A673 (cell line): ENCODE measurements around the gene CMIP. TPM values are rescaled to one million over a fixed set of nuclear protein-coding genes. Genes with fewer than 3 reads are reported as not detected.

Experiments
- BruUV-seq: library from RNA; stranded (reverse); fragments of 400-500 nt; replicated peaks from 2 replicates; lab custom pipeline; 2021; lab: Mats Ljungman, UMichigan
- CTCF ChIA-PET: fragments of 300-600 bp; sonication (Branson Sonifier 250); formaldehyde crosslinking; loops from one replicate; lab custom pipeline; 2022; ENCODE audit warnings: antibody characterized with exemption; lab: Charles Lee
- POLR2A ChIA-PET: fragments of 300-600 bp; sonication (Branson Sonifier 250); formaldehyde crosslinking; loops from one replicate; lab custom pipeline; 2022; ENCODE audit warnings: antibody characterized with exemption; ENCODE audit not compliant: low non-redundant PET; lab: Charles Lee
- DNase-seq: peaks from one replicate; pipeline ENCODE4 v3.0.0-alpha.2; 2015; ENCODE audit warnings: low spot score
- H3K27ac ChIP-seq: fragments of 200-600 bp; sonication (generic); 2 replicates; pipeline ENCODE4 v1.5.1; 2016; ENCODE audit warnings: mixed run types, low read depth, mild to moderate bottlenecking, mixed read lengths, antibody characterized with exemption, low read length; ENCODE audit not compliant: poor library complexity, severe bottlenecking
- H3K27me3 ChIP-seq: fragments of 200-600 bp; sonication (generic); replicated peaks from 2 replicates; pipeline ENCODE4 v1.6.1; 2017; ENCODE audit warnings: mixed run types, low read depth, mild to moderate bottlenecking, mixed read lengths, antibody characterized with exemption, low read length; ENCODE audit not compliant: insufficient read depth, poor library complexity
- H3K36me3 ChIP-seq: fragments of 200-600 bp; sonication (generic); 2 replicates; pipeline ENCODE4 v1.6.1; 2016; ENCODE audit warnings: mixed run types, mild to moderate bottlenecking, mixed read lengths, antibody characterized with exemption, low read length; ENCODE audit not compliant: insufficient read depth, poor library complexity, severe bottlenecking
- H3K4me1 ChIP-seq: fragments of 200-600 bp; sonication (generic); 2 replicates; pipeline ENCODE4 v1.6.1; 2017; ENCODE audit warnings: mixed run types, mild to moderate bottlenecking, mixed read lengths, antibody characterized with exemption, low read length; ENCODE audit not compliant: insufficient read depth, poor library complexity, severe bottlenecking
- H3K4me3 ChIP-seq: fragments of 200-600 bp; sonication (generic); 2 replicates; pipeline ENCODE4 v1.5.1; 2016; ENCODE audit warnings: low read depth, mixed run types, mild to moderate bottlenecking, mixed read lengths, low read length; ENCODE audit not compliant: poor library complexity, severe bottlenecking
- H3K9me3 ChIP-seq: fragments of 200-600 bp; sonication (generic); 2 replicates; pipeline ENCODE4 v1.6.1; 2016; ENCODE audit warnings: mixed run types, low read depth, mild to moderate bottlenecking, mixed read lengths, antibody characterized with exemption, low read length; ENCODE audit not compliant: poor library complexity, severe bottlenecking
- EZH2 ChIP-seq: fragments of 200-600 bp; sonication (generic); IDR thresholded peaks from 2 replicates; pipeline ENCODE4 v1.6.1; 2017; ENCODE audit warnings: borderline replicate concordance, low read depth, mild to moderate bottlenecking, mixed read lengths, antibody characterized with exemption, low read length; ENCODE audit not compliant: poor library complexity, severe bottlenecking
- intact Hi-C: fragments of 100-400 bp; cut with micrococcal nuclease; formaldehyde crosslinking; loops from one replicate; pipeline ENCODE4 v1.10.0; 2022; ENCODE audit not compliant: unreplicated experiment
- total RNA-seq: library from RNA; stranded (reverse); gene quantifications from 2 replicates; pipeline ENCODE4 v1.2.3, GENCODE V29; 2021
- TF ChIP-seq, protein P1 (sequence below): fragments of 300-800, 200-600 bp; sonication (generic); conservative IDR thresholded peaks from 2 replicates; pipeline ENCODE4 v1.5.1; 2017; ENCODE audit warnings: low read depth, mild to moderate bottlenecking, antibody characterized with exemption, low read length, moderate library complexity, mixed read lengths

CMIP gene
- total RNA-seq, 1 experiment from 2014 or later: 25.5 TPM

- ChIA-PET POLR2A (no interaction called here), CTCF (no interaction called here)
- H3K4me3 ChIP-seq: no peak overlapping the region
- DNase-seq: no peak
- H3K9me3 ChIP-seq: no peaks in the 10 kb centered on the region
- H3K27ac ChIP-seq: no peak overlapping the region
- BruUV-seq: no TSS peak
- H3K27me3 ChIP-seq: no peaks in the 10 kb centered on the region
- intact Hi-C loops: no loop called here
- TF ChIP-seq EZH2: no peak
- TF ChIP-seq, protein P1, sequence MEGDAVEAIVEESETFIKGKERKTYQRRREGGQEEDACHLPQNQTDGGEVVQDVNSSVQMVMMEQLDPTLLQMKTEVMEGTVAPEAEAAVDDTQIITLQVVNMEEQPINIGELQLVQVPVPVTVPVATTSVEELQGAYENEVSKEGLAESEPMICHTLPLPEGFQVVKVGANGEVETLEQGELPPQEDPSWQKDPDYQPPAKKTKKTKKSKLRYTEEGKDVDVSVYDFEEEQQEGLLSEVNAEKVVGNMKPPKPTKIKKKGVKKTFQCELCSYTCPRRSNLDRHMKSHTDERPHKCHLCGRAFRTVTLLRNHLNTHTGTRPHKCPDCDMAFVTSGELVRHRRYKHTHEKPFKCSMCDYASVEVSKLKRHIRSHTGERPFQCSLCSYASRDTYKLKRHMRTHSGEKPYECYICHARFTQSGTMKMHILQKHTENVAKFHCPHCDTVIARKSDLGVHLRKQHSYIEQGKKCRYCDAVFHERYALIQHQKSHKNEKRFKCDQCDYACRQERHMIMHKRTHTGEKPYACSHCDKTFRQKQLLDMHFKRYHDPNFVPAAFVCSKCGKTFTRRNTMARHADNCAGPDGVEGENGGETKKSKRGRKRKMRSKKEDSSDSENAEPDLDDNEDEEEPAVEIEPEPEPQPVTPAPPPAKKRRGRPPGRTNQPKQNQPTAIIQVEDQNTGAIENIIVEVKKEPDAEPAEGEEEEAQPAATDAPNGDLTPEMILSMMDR: no peak
- H3K36me3 ChIP-seq: no peaks in the 10 kb centered on the region
- H3K4me1 ChIP-seq: no peaks in the 10 kb centered on the region
Observed at GRCh38 chr16:81562174-81562849, 117.7 kb downstream of the CMIP start.

DNA sequence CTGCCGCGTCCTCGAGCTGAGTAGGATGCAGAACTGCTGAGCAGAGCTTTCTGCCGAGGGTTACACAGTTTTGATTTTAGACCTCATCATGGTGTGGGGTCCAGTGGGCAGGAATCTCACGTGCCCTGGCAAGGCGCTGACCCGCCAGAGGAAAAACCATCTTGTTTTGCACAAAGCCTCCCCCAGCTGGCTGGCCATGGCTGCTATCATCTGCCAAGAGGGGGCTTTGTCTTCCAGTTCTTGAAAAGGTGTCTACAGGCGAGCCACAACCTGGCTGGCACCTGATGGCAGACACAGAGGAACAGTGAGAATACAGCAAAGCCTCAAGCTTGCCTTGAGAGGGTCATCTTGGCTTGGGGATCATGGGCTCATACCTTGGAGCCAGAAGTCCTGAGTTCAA is 118.3 kb downstream of the CMIP start:
- intact Hi-C loops: no loop called here
- no peak for DNase-seq
- no peak overlapping the region for H3K4me3 ChIP-seq
- no peak for TF ChIP-seq EZH2
- TF ChIP-seq, protein P1: no peak
- no peak overlapping the region for H3K27ac ChIP-seq
- no peaks in the 10 kb centered on the region for H3K27me3 ChIP-seq
- no TSS peak for BruUV-seq
- H3K36me3 ChIP-seq: no peaks in the 10 kb centered on the region
- no peaks in the 10 kb centered on the region for H3K4me1 ChIP-seq
- ChIA-PET CTCF (no interaction called here), POLR2A (no interaction called here)
- H3K9me3 ChIP-seq: no peaks in the 10 kb centered on the region

DNA sequence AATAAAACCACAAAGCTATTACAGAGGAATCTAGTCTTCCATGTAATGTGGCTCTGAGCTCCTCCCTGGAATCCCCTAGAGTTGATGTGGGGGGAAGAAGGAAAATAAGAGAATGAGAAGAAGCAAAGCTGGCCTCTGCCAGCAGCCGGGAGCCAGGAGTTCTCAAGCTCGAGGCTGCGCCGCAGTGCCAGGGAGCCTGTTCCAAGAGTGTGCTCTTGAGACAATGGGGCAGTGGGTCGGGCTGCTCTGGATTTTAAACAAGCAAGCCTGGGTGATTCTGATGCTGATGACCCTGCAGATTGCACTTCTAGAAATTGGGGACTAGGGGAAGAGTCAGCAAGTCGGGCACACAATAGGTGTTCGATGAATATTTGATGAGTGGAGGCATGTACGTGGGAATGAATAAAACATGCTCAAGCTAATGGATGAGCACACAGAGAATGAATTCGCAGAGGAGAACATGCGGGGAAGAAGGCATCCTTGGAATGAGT is 119.9 kb downstream of the CMIP start:
- CTCF ChIA-PET: no interaction called here

More for the DNA sequence above, 119.9 kb downstream of the CMIP start:
- Histone ChIP-seq H3K27ac (no peak overlapping the region), H3K36me3 (no peaks in the 10 kb centered on the region), H3K27me3 (no peaks in the 10 kb centered on the region), H3K4me3 (no peak overlapping the region), H3K9me3 (no peaks in the 10 kb centered on the region), H3K4me1 (no peaks in the 10 kb centered on the region)
- TF ChIP-seq EZH2: no peak
- TF ChIP-seq, protein P1: no peak
- POLR2A ChIA-PET: no interaction called here
- DNase-seq: no peak
- no TSS peak for BruUV-seq
- intact Hi-C loops: no loop called here
